Mucosa of descending colon (tissue), 3 donors: Measurements from ENCODE around the gene ELMO1. TPM values are rescaled to one million over a fixed set of nuclear protein-coding genes. Genes with fewer than 3 reads are reported as not detected.
A peak's percentile ranks its signal among the peaks of the same experiment; 100 is the strongest.

ENCODE experiments used
- ATAC-seq: fragments of 200-7000 bp; cut with Tn5 transposase; one replicate; pipeline ENCODE4 v1.9.1; 2020; ENCODE audit warnings: mild to moderate bottlenecking, moderate library complexity
- DNase-seq, 3 donors: peaks; one replicate each; pipeline ENCODE4 v3.0.0-alpha.2; 2020
- H3K36me3 ChIP-seq: fragments of 200-600 bp; one replicate; pipeline ENCODE4 v1.8.0; 2021; ENCODE audit warnings: low read depth, mild to moderate bottlenecking
- H3K4me1 ChIP-seq: fragments of 200-600 bp; one replicate; pipeline ENCODE4 v1.8.0; 2021; ENCODE audit warnings: low read depth, mild to moderate bottlenecking
- H3K4me3 ChIP-seq: fragments of 200-600 bp; one replicate; pipeline ENCODE4 v1.8.0; 2021; ENCODE audit warnings: mild to moderate bottlenecking
- H3K9me3 ChIP-seq: fragments of 200-600 bp; one replicate; pipeline ENCODE4 v1.8.0; 2021; ENCODE audit warnings: mild to moderate bottlenecking
- intact Hi-C, 2 donors: fragments of 100-400 bp; cut with DNase I in 1 of 2; cut with micrococcal nuclease in 1 of 2; formaldehyde crosslinking; loops; one replicate each; pipeline versions ENCODE4 v1.11.0 to v1.11.1; 2022; cut with DNase I, micrococcal nuclease
- total RNA-seq, 3 donors: library from RNA; stranded (reverse); fragmentation: NEBNext Ultra II Directional in 2 of 3; extraction: Animal tissue kit (Norgen Biotek cat#: 25700) in 2 of 3; gene quantifications; one replicate each; pipeline versions ENCODE4 v1.2.1 to v1.2.4, GENCODE V29; 2021 to 2023
- TF ChIP-seq, protein P1 (sequence below): fragments of 200-600 bp; IDR thresholded peaks from one replicate; pipeline ENCODE4 v1.8.0; 2022; ENCODE audit warnings: antibody characterized with exemption, mild to moderate bottlenecking
- donor health status: DM: no; HTN: no; CAD: no; lungs with moderate emphysema.
- donor health status: DM: no; HTN: no; CAD: no.
- donor health status: DM: no; HTN: yes; CAD: no.

Gene ELMO1
- total RNA-seq, 3 donors from 2014 or later: 9.7 to 27.2 (median 18.2) TPM

DNA sequence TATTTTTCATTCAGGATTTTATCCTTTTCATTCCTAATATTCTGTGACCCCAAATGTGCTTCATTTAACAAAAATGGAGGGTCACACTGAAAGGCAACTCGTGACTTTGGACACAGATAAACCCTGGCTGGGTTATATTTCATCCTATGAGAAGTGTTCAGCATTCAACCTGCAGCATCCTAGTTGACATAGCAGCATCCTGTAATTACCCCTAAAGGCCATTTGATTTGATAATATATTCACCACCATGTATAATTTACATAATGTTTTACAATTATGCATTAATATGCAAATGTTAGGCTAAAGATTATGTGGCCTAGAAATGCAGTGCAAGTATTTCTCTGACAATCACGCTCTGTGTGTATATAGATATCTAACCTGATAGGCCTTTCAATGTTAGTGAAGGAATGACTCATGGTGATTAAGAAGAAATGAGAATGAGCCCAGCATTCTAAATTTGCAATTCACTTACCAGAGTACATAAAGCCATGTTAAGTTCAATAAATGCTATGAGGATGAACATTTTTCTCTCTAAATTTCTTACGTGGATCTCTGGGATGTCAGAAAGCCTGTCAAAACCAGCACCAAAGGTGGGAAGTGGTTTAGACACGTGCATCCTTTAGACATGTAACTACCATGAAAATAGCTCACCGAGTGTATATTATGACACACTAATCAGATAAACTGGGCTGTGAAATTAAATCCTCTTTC, 386.7 kb downstream of the ELMO1 start:
- Histone ChIP-seq H3K9me3 (no peaks in the 10 kb centered on the region), H3K36me3 (no peaks in the 10 kb centered on the region), H3K4me3 (no peak overlapping the region), H3K4me1 (no peaks in the 10 kb centered on the region)
- DNase-seq: no peak
- intact Hi-C loops: no loop called here
- no peak for ATAC-seq
- TF ChIP-seq, protein P1, sequence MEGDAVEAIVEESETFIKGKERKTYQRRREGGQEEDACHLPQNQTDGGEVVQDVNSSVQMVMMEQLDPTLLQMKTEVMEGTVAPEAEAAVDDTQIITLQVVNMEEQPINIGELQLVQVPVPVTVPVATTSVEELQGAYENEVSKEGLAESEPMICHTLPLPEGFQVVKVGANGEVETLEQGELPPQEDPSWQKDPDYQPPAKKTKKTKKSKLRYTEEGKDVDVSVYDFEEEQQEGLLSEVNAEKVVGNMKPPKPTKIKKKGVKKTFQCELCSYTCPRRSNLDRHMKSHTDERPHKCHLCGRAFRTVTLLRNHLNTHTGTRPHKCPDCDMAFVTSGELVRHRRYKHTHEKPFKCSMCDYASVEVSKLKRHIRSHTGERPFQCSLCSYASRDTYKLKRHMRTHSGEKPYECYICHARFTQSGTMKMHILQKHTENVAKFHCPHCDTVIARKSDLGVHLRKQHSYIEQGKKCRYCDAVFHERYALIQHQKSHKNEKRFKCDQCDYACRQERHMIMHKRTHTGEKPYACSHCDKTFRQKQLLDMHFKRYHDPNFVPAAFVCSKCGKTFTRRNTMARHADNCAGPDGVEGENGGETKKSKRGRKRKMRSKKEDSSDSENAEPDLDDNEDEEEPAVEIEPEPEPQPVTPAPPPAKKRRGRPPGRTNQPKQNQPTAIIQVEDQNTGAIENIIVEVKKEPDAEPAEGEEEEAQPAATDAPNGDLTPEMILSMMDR: no peak

DNA sequence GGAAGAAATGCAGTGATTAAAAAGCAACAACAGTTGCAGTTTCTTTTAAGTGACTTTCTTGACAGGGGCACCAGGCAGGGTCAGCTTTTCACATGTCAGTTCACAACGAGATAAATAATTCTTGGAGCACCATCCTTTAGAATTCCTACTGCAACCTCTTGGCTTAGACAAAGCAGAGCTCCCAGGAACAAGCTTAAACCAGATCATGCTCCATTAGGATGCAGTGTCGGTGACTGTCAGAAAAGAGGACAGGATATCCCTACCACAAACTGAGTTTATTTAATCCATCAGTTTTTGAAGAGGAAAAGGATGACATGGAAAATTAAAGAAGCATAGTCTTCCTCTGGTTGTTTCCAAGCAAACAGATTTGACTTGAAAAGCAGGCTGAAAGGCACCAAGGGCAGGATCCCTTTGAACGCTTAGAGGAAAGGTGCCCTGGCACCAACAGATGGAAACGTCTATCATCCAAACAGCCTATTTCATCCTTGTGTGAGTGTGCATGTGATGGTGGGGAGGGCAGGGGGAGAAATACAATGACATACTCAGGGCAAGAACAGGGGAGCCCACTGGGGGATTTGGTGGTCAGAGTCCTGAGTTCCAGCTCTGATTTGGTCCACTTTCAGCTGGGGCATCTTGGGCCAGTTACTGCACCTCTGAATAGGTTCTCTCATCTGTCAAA, 392.3 kb downstream of the ELMO1 start:
- no peaks in the 10 kb centered on the region for H3K36me3 ChIP-seq
- H3K4me1 ChIP-seq: no peaks in the 10 kb centered on the region
- DNase-seq: no peak
- H3K4me3 ChIP-seq: no peak overlapping the region
- no peaks in the 10 kb centered on the region for H3K9me3 ChIP-seq
- TF ChIP-seq, protein P1: no peak
- no peak for ATAC-seq
- intact Hi-C loops: no loop called here

DNA sequence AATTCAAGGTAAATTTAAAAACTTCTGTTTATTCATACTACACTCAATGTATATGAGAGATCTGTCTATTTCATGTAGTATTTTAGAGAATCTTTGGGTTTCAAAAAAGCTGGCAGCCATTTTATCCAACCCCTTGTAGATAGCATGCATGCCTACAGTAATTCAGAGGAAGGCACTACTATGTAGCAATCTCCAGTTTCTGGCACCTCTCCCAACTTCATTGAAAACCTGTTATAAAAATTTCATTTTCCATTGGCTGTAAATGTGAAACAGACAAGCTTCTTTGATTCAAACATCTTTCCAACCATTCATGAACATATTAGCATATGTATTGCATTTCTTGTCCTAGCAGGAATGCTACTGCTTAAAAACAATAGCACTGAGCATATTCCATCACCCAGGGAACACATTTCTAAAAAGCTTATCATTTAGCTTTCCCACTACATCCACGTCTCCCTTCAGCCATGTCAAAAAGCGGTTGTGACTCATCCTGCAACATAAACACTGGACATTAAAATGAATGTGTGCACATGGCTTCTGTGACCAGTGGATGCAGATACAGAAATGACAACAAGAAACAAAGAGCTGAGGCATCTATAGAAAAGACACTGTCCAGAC, 393.9 kb downstream of the ELMO1 start:
- Histone ChIP-seq H3K9me3 (no peaks in the 10 kb centered on the region), H3K4me1 (no peaks in the 10 kb centered on the region), H3K36me3 (no peaks in the 10 kb centered on the region), H3K4me3 (no peak overlapping the region)
- intact Hi-C loops: no loop called here
- DNase-seq (no peak), ATAC-seq (no peak)
- TF ChIP-seq, protein P1: no peak

DNA sequence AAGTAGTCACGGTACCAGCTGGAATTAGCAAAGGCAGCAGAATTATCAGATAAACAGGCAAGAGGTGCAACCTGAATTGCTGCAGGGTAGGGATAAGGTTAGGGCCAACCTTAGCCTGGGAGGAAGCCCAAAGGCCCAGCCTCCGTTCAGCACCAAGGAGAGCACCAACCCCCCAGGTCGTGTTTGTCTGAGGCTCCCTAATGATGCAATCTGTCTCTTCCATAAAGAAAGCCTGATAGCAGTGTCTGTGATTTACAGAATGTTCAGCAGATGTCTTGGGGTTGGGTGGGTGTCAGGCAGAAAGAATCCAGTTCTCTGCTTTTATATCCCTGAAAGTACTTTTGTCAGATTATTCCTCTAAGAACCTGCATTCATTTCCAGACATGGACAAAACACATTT, 396.0 kb downstream of the ELMO1 start:
- Histone ChIP-seq H3K4me3 (no peak overlapping the region), H3K36me3 (no peaks in the 10 kb centered on the region), H3K9me3 (no peaks in the 10 kb centered on the region), H3K4me1 (no peaks in the 10 kb centered on the region)
- peak in 2 of 3 donors; percentile 22 to 41 for DNase-seq
- peak; percentile 36 for ATAC-seq
- intact Hi-C loops: no loop called here
- TF ChIP-seq, protein P1: no peak

DNA sequence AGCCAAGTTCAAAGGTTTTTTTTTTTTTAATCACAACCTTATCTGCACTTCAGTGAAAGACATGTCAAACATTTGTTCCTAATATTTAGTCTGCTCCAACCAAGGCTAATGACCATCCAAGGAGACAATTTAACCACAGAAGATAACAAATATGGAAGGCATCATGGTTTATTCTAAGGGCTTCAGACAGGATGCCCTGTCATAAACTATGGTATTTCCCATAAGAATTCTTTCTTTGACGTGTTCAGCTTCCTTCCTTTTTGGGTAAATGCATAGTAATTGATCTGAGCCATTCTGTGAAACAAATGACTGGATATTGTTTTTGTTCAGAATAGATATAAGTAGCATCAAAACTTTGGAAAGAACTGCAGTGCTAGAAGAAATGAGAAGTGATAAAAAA, 397.9 kb downstream of the ELMO1 start:
- intact Hi-C loops: no loop called here
- TF ChIP-seq, protein P1: no peak
- Histone ChIP-seq H3K9me3 (no peaks in the 10 kb centered on the region), H3K4me1 (no peaks in the 10 kb centered on the region), H3K4me3 (no peak overlapping the region), H3K36me3 (no peaks in the 10 kb centered on the region)
- no peak for DNase-seq
- ATAC-seq: no peak
